Fibroblast of skin of left quadriceps (primary cell): ENCODE measurements around the gene DACT2.

Experiments
- DNase-seq, 2 experiments: peaks; one replicate each; pipeline ENCODE4 v3.0.0-alpha.2; 2013; ENCODE audit warnings: low read depth in 2 of 2

Gene DACT2

DNA sequence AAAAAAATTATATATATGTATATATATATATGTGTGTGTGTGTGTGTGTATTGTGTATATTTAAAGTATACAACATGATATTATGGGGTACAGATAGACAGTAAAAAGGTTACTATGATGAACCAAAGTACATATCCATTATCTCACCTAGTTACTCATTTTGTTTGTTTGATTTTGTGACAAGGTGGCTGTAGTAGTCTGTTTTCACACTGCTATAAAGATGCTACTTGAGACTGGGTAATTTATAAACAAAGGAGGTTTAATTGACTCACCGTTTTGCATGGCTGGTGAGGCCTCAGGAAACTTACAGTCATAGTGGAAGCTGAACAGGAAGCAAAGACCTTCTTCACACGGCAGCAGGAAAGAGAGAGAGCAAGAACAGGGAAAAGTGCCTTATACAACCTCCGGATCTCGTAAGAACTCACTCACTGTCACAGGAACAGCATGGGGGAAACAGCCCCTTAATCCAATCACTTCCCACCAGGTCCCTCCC, 30.2 kb upstream of the DACT2 start:
- no peak for DNase-seq

DNA sequence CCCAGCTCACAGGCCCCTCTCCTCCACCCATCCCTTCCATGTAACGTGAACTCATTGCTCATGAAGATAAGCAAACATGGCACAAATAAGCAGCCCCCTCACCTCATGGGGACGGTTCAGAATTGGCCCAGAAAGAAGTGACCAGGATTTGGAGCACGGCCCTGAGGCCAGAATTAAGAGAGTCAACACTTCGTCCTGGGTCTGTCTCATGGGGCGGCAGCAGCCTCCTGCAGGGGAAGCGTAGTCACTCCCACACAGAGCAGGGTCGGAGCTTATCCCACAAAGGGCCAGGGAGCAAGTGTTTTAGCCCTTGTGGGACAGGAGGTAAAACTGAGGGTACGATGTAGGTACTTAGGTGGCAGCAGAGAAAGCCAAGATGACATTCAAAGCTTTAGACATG, 28.6 kb upstream of the DACT2 start:
- DNase-seq: no peak

DNA sequence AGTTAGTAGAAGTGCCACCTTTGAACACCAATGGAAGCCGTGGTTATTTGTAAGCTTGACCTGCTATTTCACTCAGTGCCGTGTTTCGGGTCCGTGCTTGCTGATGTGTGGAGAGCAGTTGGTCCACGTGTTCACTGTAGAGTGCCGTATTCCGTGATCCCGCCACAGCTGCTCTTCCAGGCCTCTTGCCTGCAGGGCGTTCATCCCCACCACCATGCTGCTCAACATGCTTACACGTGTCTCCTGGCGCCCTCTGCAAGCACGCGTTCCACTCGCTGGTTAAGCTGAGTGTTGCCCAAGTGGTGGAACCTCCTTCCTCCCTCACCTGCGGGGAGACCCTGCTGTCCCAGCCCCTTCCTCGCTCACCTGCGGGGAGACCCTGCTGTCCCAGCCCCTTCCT, 28.0 kb upstream of the DACT2 start:
- no peak for DNase-seq

DNA sequence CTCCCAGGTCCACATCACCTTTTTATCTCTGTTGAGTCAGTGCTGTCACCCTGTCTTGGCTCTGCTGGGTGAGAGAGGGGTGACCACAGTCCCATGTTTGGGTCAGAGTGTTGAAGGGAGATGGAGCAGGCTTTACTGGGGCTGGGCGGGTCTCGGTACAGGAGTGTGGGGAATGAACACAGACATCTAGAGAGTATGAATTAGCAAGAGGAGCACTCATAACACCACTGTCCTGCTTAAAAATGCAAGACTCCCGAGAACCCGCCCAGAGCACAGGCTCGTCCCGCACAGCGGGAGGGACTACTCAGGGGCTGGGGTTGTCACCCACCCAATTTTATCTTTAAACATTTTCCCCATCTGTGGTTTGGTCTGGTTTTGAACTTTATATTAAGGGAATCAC, 27.5 kb upstream of the DACT2 start:
- no peak for DNase-seq

DNA sequence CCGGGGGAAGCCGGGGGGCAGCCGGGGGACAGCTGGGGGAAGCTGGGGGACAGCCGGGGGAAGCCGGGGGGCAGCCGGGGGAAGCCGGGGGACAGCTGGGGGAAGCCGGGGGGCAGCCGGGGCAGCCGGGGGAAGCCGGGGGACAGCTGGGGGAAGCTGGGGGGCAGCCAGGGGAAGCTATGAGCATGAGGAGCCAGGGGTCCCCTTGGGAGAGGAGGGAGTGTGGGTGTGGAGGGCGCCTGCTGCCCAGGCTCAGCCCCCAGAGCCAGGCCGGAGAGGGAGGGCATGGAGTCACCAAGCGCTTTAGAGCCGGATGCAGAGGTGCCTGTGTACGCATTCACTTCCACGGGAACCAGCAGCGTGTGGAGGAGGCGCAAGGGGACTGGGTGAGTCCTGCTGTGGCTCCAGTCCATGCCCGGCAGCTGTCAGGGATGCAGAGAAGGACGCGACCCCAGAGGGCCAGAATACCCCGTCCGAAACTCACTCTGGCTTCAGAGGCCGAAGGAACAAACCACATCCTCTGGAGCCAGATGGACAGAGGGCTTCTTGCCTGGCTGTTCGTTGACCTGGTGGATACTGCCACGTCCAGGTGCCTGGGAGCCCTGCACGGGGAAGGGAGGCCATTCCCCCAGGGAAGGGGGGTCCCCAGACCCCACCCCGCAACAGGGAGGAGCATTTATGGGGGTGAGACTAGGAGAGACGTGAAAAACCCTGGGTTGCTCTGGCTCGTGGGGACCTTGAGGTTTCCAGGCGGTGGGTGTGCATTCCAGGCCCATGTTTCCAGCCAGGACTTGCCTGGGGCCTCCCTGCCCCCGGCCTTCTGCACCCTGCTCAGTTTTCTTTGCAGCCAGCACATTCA, 26.5 kb upstream of the DACT2 start:
- no peak for DNase-seq

DNA sequence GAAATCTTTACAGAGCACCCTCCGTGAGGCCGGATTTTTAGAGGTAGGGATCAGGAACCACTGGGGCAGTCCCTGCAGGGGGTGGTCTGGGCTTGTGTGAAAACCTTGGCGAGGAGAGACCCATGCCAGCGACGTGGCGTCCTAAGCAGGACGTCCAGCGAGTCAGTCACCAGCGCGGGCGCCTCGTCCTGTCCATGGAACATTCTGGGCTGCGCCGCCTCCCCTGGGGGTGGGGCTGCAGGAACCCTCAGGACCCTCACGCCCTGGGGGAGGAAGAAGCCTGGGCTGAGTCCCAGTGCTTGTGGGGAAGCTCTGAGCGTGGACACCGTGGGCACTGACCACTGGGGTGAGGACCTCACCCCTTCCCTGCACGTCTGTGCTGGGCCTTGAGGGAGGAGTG, 25.7 kb upstream of the DACT2 start:
- no peak for DNase-seq

DNA sequence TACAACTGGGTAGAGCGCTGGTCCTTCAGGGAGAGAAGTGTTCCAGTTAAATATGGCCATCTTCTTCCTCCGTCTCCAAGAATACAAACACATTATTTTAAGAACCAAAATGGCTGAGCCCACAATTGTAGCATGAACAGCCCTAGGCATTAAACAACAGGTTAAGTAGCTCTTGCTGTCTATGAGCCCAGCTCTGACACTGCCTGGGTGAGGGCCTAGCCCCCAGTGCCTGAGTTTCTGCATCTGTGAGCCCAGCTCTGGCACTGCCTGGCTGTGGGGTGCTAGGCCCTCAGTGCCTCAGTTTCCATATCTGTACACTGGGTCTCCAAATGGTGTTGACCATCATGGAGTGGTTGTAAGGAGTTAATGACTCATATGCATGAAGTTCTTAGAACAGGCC, 24.8 kb upstream of the DACT2 start:
- no peak for DNase-seq

DNA sequence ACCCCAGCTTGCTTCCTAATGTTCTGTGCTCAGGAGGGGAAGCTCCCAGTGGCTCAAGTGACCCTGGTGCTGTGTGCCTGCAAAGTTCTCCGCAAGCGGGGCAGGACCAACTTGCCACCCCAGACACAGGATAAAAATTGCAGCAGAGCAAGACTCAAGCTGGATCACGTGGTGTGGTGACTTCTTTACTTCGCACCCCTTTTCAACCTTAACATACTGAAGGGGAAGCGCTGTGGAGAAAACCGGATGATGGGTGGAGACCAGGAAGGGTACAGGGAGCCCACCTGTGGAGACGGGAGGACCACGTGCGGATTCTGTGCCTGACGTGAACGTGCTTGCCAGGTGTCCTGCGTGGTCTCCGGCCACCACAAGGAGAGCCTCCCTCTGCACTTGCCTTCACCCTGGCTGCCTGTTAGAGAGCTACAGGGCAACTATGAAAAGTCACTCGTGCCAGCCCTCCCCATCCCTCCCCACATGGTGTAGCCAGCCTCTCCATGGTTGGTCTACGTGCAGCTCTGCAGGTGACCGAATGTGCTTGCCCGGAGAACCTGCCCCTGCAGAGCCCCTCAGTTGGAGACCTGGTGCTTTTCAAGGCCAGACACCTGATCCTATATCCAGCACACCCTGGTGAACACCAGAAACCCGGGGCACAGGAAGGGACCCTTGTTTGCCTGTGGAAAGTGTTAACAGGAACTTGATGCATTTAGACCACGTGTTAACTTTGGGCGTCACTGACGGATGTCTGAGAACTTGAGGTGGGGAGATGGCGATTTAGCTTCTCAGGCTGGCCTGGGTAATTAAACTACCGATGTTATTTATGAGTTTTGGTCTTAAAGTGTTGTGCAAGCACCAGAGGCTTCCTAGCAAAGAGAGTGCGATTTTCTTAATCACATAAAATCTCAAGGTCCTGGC, 23.9 kb upstream of the DACT2 start:
- DNase-seq: no peak

DNA sequence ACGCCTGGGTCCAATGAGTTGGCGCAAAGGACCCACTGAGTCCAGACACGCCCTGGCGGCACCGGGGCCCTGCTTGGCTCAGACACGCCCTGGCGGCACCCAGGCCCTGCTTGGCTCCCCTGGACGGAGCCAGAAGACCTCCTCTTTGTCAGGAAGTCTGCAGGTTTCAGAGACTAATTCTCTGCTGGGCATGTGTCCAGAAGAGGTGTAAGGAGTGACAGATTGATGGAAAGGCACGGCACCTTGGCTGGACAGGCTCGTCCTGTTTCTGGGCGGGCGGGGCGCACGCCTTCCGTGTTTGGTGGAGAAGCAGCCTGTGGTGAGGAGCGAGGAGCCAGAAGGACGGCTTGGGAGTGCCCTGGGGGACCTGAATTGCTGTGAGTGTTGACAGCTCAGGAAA, 23.1 kb upstream of the DACT2 start:
- no peak for DNase-seq

DNA sequence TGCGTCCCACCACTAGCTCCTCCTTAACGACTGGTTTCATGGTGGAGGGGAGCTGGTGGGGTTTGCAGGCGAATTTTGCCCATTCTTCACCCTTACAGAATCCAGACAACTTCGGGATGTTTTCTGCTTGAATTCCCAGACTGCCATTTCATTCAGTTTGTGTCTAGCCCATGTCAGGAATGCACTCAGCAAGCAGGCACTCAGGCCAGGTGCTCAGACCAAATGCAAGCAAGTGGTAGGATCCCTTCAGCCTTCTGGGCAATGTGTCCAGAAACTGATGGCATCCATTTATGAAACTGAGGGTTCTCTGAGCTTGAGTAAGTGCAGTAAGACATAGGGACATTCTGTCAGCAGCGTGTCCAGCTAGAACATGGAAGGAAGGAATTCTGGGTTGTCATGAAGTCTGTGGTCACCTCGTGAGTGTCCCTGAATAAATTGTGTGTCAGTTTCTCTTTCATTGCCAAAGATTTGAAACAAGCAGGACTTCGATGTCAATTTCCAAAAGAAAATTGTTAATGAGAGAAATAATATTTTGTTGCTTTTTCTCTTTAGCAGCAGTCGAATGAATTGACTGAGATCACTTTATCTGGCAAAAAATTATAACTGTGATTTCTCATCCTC, 21.8 kb upstream of the DACT2 start:
- no peak for DNase-seq

DNA sequence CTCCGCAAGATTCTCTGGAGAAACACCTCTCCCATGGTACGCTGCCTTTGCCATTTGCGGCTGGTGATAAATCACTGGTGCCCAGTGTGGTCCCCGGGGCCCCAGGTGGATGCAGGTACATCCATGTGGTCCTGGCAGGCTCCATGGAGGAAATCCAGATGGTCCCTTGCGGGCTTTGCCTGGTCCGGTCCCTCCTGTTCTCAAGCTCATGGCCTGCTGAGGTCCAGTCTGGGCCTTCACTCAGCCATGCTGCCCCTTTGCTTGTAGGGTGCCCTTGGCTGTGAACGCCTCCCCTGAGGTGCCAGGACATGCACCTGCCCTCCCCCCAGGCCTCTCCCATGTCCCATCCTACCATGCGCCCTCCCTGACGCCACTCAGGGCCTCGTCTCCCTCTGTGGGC, 21.2 kb upstream of the DACT2 start:
- DNase-seq: no peak

DNA sequence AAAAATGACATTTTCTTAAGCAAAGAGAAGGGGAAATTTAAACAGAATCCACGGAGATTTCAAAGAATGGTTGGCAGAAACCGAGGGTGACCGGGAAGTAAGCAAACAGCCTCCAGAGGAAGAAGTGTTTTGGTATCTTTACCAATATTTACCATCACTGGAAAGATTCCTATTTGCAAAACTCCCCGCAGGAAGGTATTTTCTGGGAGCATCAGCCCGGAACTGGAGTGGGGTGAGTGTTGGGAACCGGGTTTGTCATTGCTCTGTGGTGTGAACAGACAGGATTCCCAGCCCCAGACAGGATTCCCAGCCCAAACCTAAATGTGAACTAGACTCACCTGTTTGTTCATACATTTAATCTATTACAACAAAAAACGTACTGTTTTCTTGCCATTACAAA, 19.2 kb upstream of the DACT2 start:
- DNase-seq: no peak

DNA sequence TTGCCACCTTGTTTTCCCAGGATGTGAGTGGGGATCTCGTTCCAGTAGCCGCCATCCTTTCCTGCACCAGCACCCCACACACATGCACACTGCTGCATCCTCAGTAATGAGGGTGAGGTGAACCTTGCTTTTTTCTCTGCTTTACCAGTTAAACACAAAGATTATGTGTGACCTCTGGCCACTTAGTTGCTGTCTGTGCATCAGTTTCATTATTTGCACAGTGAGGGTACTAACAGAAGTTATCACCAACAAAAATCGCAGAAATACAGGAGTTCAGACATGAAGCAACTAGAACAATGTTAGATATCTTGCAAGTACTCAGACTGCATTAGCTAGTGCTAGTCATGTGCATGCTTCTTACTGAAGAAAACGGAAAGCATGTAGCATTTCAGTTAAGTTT, 17.4 kb upstream of the DACT2 start:
- DNase-seq: no peak

DNA sequence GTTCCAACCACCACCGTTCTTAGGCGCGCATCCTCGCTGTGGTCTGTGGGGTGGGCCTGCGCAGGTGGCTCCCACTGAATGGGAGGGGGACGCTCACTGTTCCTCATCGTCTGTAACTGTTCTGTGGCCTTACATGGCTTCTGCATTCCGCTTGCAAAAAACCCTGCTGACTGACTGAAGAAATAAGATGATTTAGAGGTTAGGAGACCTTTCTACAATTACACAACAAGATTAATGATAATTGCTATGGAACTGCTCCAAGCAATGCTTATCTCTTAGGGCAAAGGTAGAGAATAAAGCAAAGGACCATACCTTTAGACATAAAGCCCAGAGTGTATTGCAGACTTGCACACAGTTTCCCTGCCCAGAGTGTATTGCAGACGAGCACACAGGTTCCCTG, 14.4 kb upstream of the DACT2 start:
- no peak for DNase-seq

DNA sequence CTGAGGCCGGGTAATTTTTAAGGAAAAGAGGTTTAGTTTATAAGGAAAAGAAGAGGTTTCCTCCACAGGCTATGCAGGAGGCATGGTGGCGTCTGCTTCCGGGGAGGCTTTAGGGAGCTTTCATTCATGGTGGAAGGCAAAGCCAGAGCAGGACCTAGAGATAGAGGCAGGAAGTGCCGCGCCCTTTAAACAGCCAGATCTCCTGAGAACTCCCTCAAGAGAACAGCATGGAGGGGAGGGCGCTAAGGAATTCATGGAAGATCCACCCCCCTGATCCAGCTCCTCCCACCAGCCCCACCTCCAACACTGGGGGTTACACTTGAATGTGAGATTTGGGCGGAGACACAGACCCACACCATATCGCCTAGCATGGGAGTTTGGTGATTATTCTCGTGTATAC, 13.9 kb upstream of the DACT2 start:
- no peak for DNase-seq

DNA sequence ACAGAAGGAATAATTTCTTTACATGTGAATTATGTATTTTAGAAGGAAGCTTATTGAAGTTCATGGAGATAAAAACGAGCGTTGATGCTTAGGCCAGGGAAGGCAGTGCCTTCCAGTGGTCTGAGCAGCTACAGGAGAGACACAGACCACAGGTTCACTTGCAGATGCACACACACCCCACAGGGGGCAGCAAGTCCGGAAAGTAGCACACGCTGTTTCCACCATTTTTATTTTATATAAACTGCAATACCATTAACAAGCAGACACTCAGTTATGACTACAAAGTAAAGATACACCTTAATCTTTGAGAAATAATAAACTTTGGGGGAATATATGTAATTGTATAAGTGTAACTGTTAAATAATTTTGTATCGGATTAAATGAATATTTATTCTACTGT, 13.5 kb upstream of the DACT2 start:
- DNase-seq: no peak

DNA sequence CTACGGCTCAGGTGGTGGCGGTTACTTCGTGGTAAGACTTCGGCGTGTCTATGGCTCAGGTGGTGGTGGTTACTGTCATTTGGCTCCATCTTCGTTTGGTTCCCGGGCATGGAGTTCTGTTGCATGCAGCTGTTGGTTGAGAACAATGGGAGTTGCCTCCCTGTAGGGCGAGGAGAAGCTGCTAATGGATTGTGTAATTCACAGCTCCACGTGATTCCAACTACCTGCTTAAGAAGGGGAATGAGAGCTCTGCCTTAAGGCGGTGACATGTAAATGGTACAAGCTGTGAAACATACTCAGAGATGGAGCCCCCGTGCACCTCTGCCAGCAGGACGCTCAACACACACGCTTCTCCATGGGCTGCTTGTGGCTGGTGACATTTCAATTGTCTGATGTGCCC, 12.4 kb upstream of the DACT2 start:
- no peak for DNase-seq

DNA sequence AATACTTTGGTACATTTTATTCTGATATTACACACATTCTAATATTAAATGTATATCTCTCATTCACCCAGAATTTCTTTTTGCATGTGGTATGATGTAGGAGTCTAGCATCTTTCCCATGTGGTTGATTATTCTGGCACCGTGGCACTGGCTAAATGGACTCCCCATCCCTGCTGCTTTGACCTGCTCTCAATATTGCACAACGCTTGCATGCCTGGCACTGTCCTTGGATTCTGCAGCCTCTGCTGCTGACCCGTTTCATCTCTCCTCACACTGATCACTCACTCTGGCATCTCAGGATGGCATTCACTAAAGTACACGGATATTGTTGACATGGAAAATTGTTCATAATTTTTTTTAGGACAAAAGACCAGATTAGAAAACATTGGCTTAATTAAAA, 11.5 kb upstream of the DACT2 start:
- no peak for DNase-seq

DNA sequence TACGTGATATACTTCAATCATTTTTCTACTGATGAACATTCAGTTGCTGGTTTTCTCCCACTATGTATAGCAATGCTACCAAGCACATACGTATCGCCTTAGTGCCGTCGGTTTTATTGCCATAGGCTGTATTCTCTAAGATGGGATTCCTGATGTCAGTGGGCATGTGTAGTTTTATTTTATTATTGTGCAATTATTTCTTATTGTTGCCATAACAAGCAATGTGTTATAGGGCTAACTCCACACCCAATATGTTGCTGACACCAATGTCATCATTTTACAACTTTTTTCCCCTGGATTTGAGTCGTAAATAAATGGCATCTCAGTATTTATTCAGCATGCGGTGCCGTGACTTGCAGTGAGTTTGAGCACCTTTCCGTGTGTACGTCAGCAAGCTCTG, 10.8 kb upstream of the DACT2 start:
- DNase-seq: no peak

DNA sequence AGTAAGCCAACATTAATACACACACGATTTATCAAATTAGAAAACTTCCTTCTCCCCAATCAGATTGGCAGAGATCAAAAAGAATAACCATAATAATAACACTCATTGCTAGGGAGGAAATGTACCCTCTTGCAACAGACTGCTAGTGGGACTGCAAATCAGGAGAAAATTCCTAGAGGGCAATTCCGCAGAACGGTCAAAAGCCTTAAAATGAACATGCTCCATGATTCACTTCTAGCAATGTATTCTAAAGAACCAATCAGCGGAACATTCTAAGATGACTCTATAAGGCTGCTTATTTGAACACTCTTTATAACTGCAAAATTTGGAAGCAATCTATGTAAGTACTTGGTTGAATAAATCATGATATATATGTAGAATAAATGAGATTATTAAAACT, 8.5 kb upstream of the DACT2 start:
- DNase-seq: no peak

DNA sequence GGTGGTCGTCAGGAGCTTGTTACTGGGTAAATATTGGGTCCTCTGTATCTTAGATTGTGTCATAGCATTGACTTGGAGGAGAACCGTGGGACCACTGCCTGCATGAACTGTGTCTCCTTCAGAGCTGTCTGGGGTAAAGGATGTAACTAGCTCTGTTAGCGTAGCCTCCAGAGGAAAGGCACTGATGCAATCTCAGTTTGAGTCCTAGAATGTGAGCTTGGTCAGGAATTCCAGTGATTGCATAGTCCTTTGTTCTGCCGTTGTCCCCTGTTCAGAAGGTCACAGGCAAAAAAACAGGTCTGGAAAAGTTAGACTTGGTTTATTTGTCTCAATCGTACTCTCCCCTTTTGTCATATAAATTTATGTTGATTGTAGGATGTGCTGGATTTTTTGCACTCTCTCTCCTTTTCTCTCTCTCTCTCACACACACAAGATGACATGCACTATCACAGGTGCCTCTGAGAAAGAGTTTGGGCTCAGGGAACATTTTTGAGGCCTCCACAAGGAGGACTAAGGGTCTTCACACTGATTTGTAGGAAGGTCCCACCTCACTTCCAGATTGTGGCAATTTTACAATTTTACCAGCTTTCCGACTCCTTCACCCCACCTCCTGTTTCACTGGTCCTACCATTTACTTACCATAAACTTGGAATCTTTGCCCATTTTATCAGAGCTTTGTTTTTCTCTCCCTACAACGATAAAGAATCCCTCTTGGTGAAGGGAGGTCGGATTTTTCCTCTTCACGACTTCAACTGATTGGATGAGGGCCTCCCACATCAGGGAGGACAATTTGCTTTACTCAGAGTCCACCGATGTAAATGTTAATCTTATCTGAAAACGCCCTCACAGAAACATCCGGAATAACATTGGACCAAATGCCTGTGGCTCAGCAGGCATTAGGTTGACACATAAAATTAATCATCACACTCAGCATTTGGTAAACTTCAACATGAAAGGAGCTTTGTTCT, 7.0 kb upstream of the DACT2 start:
- DNase-seq: no peak
